Measurements from ENCODE around the gene CTSC.

Gene CTSC

GRCh38 chr11:88317536-88317935 is 20.0 kb downstream of the CTSC start:
- no peak for DNase-seq (ENCODE audit: low spot score)

GRCh38 chr11:88315981-88316441 is 21.5 kb downstream of the CTSC start:
- DNase-seq (ENCODE audit: low spot score) = no peak

GRCh38 chr11:88315015-88315414 is 22.5 kb downstream of the CTSC start:
- no peak for DNase-seq (ENCODE audit: low spot score)

GRCh38 chr11:88313441-88313840 is 24.1 kb downstream of the CTSC start:
- no peak for DNase-seq (ENCODE audit: low spot score)

- DNase-seq (ENCODE audit: low spot score) = no peak
These were observed 24.9 kb downstream of the CTSC start for GRCh38 chr11:88312628-88313027.

GRCh38 chr11:88310246-88310645 is 27.3 kb downstream of the CTSC start:
- no peak for DNase-seq (ENCODE audit: low spot score)

- no peak for DNase-seq (ENCODE audit: low spot score)
These were observed 29.0 kb downstream of the CTSC start for GRCh38 chr11:88308576-88308975.

- no peak for DNase-seq (ENCODE audit: low spot score)
These were observed 29.6 kb downstream of the CTSC start for GRCh38 chr11:88307749-88308425.

GRCh38 chr11:88306785-88307184 is 30.8 kb downstream of the CTSC start:
- no peak for DNase-seq (ENCODE audit: low spot score)

GRCh38 chr11:88305430-88305829 is 32.1 kb downstream of the CTSC start:
- DNase-seq (ENCODE audit: low spot score) = no peak

GRCh38 chr11:88304352-88304751 is 33.2 kb downstream of the CTSC start:
- no peak for DNase-seq (ENCODE audit: low spot score)

GRCh38 chr11:88303037-88303436 is 34.5 kb downstream of the CTSC start:
- DNase-seq (ENCODE audit: low spot score) = no peak

GRCh38 chr11:88301488-88302140 is 35.9 kb downstream of the CTSC start:
- DNase-seq (ENCODE audit: low spot score) = no peak

- DNase-seq (ENCODE audit: low spot score) = no peak
These were observed 36.5 kb downstream of the CTSC start for GRCh38 chr11:88300888-88301487.

GRCh38 chr11:88297863-88298262 is 39.7 kb downstream of the CTSC start:
- DNase-seq (ENCODE audit: low spot score) = no peak

GRCh38 chr11:88297421-88297820 is 40.1 kb downstream of the CTSC start:
- DNase-seq (ENCODE audit: low spot score) = no peak

- no peak for DNase-seq (ENCODE audit: low spot score)
These were observed 42.5 kb downstream of the CTSC start for GRCh38 chr11:88295028-88295427.

- no peak for DNase-seq (ENCODE audit: low spot score)
These were observed 43.6 kb downstream of the CTSC start for GRCh38 chr11:88293931-88294330.

GRCh38 chr11:88292171-88292843 is 45.2 kb downstream of the CTSC start:
- peak; percentile 63 for DNase-seq (ENCODE audit: low spot score)

GRCh38 chr11:88288560-88288959 is 49.0 kb downstream of the CTSC start:
- DNase-seq (ENCODE audit: low spot score) = no peak

GRCh38 chr11:88284336-88285050 is 53.0 kb downstream of the CTSC start:
- no peak for DNase-seq (ENCODE audit: low spot score)

Measured in LoVo (cell line).